Peyer's patch (tissue), 4 donors: Measurements from ENCODE around the gene PGBD5. TPM values are rescaled to one million over a fixed set of nuclear protein-coding genes. Genes with fewer than 3 reads are reported as not detected.
"Not testable (repeated sequence)": the region's sequence is repeated elsewhere in the genome, so short reads cannot be mapped to it uniquely, and the experiment has no call there.

Source experiments
- DNase-seq, 3 donors: peaks; one replicate each; pipeline ENCODE4 v3.0.0-alpha.2; 2017 to 2019
- H3K27ac ChIP-seq, 4 donors: fragments of 200-600 bp; sonication (generic); one replicate each; pipeline ENCODE4 v1.5.1; 2016 to 2019
- H3K27me3 ChIP-seq, 2 donors: fragments of 200-600 bp; sonication (generic); one replicate each; pipeline ENCODE4 v1.5.1; 2019
- H3K36me3 ChIP-seq, 3 donors: fragments of 200-600 bp; sonication (generic); one replicate each; pipeline ENCODE4 v1.5.1; 2016 to 2019
- H3K4me1 ChIP-seq, 4 donors: fragments of 200-600 bp; sonication (generic); one replicate each; pipeline ENCODE4 v1.5.1; 2016 to 2019
- H3K4me3 ChIP-seq, 4 donors: fragments of 200-600 bp; sonication (generic); 1 replicate in 3 of 4; 2 replicates in 1 of 4; pipeline ENCODE4 v1.5.1; 2016 to 2019; ENCODE audit warnings: mild to moderate bottlenecking in 1 of 4
- H3K9me3 ChIP-seq, 4 donors: fragments of 200-600 bp; sonication (generic); one replicate each; pipeline ENCODE4 v1.5.1; 2016 to 2019; ENCODE audit warnings: mild to moderate bottlenecking in 1 of 4
- CTCF ChIP-seq, 6 experiments: fragments of 450-650 bp in 4 of 6; fragments of 200-600 bp in 2 of 6; sonication (generic) in 1 of 6; IDR thresholded peaks; one replicate each; pipeline ENCODE4 v1.5.1; 2017 to 2019; ENCODE audit warnings: antibody characterized with exemption in 6 of 6, mild to moderate bottlenecking in 3 of 6, moderate library complexity in 1 of 6
- POLR2A ChIP-seq, 2 donors: fragments of 450-650 bp; IDR thresholded peaks; one replicate each; pipeline ENCODE4 v1.5.1; 2017; ENCODE audit warnings: antibody characterized with exemption in 2 of 2, mild to moderate bottlenecking in 2 of 2, moderate library complexity in 2 of 2
- total RNA-seq, 4 donors: library from RNA; depleted of rRNA; stranded (reverse); fragments of >200 nt; gene quantifications; one replicate each; pipeline ENCODE4 v1.1.0, GENCODE V29; 2016

Gene PGBD5
- total RNA-seq = 1 to 10 TPM in 1 of 4 donors, under 1 TPM in 3; under 0.01 to 4.1 (median 0.21) TPM

GRCh38 chr1:230426246-230427093, at the start of gene PGBD5:
Gene PGBD5, minus strand, starts transcription at chr1:230426332. Its CDS starts 404 bp downstream, at chr1:230425928.
- Histone ChIP-seq H3K4me1 (peaks cover 0 to 12% (median 6%) of the 10 kb centered on the region in 4 donors), H3K4me3 (peak within 1 kb of the TSS; percentile 29 to 75 (median 58)), H3K9me3 (no peaks in the 10 kb centered on the region), H3K36me3 (no peaks in the 10 kb centered on the region), H3K27me3 (peaks cover 0 to 34% of the 10 kb centered on the region in 2 donors), H3K27ac (no peak within 1 kb of the TSS)
- no peak for TF ChIP-seq CTCF (IDR thresholded peaks at IDR 0.05)
- TF ChIP-seq POLR2A (IDR thresholded peaks at IDR 0.05) = no peak
- DNase-seq = peak in 2 of 3 donors; percentile 74 to 84

DNA sequence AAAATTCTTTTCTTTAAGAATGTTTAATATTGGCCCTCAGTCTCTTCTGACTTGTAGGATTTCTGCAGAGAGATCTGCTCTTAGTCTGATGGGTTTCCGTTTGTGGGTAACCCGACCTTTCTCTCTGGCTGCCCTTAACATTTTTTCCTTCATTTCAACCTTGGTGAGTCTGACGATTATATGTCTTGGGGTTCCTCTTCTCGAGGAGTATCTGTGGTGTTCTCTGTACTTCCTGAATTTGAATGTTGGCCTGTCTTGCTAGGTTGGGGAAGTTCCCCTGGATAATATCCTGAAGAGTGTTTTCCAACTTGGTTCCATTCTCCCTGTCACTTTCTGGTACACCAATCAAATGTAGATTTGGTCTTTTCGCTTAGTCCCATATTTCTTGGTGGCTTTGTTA, 48.8 kb upstream of the PGBD5 start:
- H3K9me3 ChIP-seq, H3K36me3 ChIP-seq, H3K4me3 ChIP-seq, DNase-seq, H3K27me3 ChIP-seq, H3K27ac ChIP-seq, H3K4me1 ChIP-seq: not testable (repeated sequence)

DNA sequence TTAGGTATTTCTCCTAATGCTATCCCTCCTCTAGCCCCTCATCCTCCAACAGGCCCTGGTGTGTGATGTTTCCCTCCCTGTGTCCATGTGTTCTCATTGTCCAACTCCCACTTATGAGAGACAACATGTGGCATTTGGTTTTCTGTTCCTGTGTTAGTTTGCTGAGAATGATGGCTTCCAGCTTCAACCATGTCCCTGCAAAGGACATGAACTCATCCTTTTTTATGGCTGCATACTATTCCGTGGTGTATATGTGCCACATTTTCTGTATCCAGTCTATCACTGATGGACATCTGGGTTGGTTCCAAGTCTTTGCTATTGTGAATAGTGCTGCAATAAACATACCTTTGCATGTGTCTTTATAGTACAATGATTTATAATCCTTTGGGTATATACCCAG, 44.6 kb upstream of the PGBD5 start:
- H3K4me3 ChIP-seq, H3K4me1 ChIP-seq, H3K36me3 ChIP-seq, H3K27me3 ChIP-seq, H3K27ac ChIP-seq, DNase-seq, H3K9me3 ChIP-seq: not testable (repeated sequence)

DNA sequence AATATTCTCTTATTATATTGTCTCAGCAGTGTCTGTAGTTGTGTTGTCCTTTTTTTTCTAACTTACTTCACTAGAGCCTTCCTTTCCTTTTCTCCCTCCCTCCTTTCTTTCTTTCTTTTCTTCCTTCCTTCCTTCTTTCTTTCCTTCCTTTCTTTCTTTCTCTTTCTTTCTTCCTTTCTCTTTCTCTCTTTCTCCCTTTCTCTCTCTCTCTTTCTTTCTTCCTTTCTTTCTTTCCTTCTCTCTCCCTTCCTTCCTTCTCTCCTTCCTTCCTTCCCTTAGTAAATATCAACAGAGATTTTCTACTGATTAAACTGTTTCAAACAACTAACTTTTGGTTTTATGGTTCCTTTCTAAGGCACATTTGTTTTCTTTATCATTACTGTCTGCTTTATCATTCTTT, 43.1 kb upstream of the PGBD5 start:
- H3K9me3 ChIP-seq = no peaks in the 10 kb centered on the region
- no peak for DNase-seq
- TF ChIP-seq POLR2A (IDR thresholded peaks at IDR 0.05) = no peak
- no peak for TF ChIP-seq CTCF (IDR thresholded peaks at IDR 0.05)
- H3K36me3 ChIP-seq = no peaks in the 10 kb centered on the region
- H3K4me1 ChIP-seq = no peaks in the 10 kb centered on the region
- H3K27ac ChIP-seq = no peak overlapping the region
- no peak overlapping the region for H3K4me3 ChIP-seq
- no peaks in the 10 kb centered on the region for H3K27me3 ChIP-seq

DNA sequence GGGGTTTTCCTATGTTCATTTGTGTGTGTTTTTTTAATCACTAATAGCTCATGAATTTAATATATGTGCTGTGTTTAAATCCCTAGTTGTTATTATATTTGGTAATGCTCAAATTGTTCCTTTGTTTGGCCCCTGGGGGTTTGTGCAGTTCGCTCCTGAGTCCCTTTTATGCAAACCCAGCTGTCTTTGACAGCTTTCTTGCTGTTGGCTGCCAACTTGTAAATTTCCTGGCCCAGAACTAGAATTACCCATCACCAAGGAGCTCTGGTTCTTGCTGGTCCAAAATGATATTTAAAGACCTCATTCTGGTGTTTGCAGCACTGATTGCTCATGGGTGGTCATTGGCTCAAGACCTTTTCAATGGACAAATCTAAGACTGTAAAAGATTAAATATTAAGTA, 39.6 kb upstream of the PGBD5 start:
- TF ChIP-seq POLR2A (IDR thresholded peaks at IDR 0.05) (no peak), CTCF (IDR thresholded peaks at IDR 0.05) (no peak)
- no peaks in the 10 kb centered on the region for H3K9me3 ChIP-seq
- no peak for DNase-seq
- H3K27ac ChIP-seq = no peak overlapping the region
- no peaks in the 10 kb centered on the region for H3K4me1 ChIP-seq
- H3K36me3 ChIP-seq = no peaks in the 10 kb centered on the region
- no peak overlapping the region for H3K4me3 ChIP-seq
- H3K27me3 ChIP-seq = no peaks in the 10 kb centered on the region

DNA sequence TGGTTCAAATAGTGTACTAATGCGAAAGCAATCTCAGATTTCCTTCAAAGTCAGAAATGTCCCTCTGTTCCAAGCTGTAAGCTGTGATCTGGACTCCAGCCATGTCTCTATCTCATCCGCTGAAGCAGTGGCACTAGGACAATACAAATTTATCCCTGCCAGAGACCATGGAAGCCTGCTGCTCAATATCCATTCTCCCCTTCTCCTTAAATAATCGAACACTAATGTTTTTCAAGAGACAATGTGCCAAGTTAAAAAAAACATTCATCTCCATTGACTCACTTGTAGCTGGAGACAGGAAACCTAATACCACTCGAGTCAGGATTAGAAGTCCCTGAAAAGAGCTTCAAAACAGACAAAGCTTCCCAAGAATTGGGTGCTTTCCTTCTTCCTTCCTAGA, 38.5 kb upstream of the PGBD5 start:
- Histone ChIP-seq H3K36me3 (no peaks in the 10 kb centered on the region), H3K9me3 (no peaks in the 10 kb centered on the region), H3K27ac (no peak overlapping the region), H3K27me3 (no peaks in the 10 kb centered on the region), H3K4me1 (no peaks in the 10 kb centered on the region), H3K4me3 (no peak overlapping the region)
- no peak for TF ChIP-seq POLR2A (IDR thresholded peaks at IDR 0.05)
- no peak for TF ChIP-seq CTCF (IDR thresholded peaks at IDR 0.05)
- DNase-seq = no peak
